Measurements from ENCODE around the gene CEP104.

DNA sequence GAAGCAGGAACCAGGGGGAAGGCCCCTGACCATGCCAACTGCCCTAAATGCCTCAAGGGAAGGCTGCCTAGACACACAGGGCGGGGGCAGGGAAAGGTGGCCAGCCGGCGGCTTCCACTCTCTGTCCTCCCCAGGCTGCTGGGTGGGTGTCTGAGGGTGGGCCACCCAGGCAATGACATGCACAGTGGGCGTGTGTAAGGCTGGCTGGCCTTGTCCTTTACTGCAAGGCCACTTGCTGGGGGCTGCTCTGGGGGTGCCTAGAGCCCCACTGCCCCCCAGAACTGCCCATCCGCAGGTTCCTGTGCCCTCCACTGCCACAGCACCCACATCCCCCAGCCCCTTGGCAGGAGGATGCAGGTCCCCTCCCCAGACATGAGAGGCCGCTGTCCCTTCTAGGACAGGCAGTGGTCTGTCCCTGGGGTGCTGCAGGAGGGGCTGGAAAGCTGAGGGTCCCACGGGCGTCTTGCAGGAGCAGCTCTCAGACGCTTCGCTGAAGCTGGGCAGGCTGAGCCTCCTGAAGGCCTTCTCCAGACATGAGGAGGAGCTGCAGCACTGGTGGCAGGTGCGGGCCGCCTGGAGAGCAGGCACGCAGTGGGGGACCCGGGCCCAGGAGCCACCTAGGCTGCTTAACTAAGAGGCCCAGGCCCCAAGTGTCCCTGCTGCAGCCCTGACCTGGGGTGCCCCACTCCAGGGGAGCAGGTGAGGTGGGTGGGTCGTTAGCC lies 94.7 kb downstream of the CEP104 start:
- TF ChIP-seq CTCF (IDR thresholded peaks at IDR 0.05) (no peak), POLR2A (IDR thresholded peaks at IDR 0.05) (no peak), POLR2AphosphoS5 (IDR thresholded peaks at IDR 0.05) (no peak)

Data from stomach (tissue), 4 donors.